GM18520 (cell line): ENCODE results near the gene RILP.
A peak's percentile ranks its signal among the peaks of the same experiment; 100 is the strongest.

Experiments used
- ATAC-seq: cut with Tn5 transposase; IDR thresholded peaks from one replicate; pipeline ENCODE4 v1.9.1; 2021; ENCODE audit not compliant: unreplicated experiment

Gene RILP

GRCh38 chr17:1648173-1648962, 1.3 kb downstream of the RILP start:
- peak; percentile 19 for ATAC-seq

GRCh38 chr17:1647802-1648171, 1.9 kb downstream of the RILP start:
- ATAC-seq: no peak

- no peak for ATAC-seq
Observed at GRCh38 chr17:1646199-1646875, 3.3 kb downstream of the RILP start.

- no peak for ATAC-seq
Observed at GRCh38 chr17:1645207-1646171, 4.2 kb downstream of the RILP start, which contains the start of gene SCARF1. TSS of gene SCARF1 (minus strand) at chr17:1645732. CDS start at chr17:1645697, 35 bp downstream.

GRCh38 chr17:1644493-1645206, 5.0 kb downstream of the RILP start:
- no peak for ATAC-seq

- ATAC-seq: no peak
Observed at GRCh38 chr17:1643999-1644492, 5.6 kb downstream of the RILP start.

- ATAC-seq: no peak
Observed at GRCh38 chr17:1643293-1643998, 6.2 kb downstream of the RILP start.

- ATAC-seq: no peak
Observed at GRCh38 chr17:1641065-1641403, 8.6 kb downstream of the RILP start.

GRCh38 chr17:1640329-1641064, 9.2 kb downstream of the RILP start:
- ATAC-seq: no peak

GRCh38 chr17:1639549-1640180, 10.0 kb downstream of the RILP start:
- ATAC-seq: no peak

GRCh38 chr17:1638624-1639300, 10.9 kb downstream of the RILP start:
- ATAC-seq: no peak

GRCh38 chr17:1638171-1638590, 11.5 kb downstream of the RILP start:
- no peak for ATAC-seq

- ATAC-seq: no peak
Observed at GRCh38 chr17:1636732-1637285, 12.9 kb downstream of the RILP start.

GRCh38 chr17:1635675-1636465, 13.8 kb downstream of the RILP start:
- no peak for ATAC-seq

GRCh38 chr17:1634841-1635650, 14.6 kb downstream of the RILP start:
- no peak for ATAC-seq

GRCh38 chr17:1630662-1631061, 19.0 kb downstream of the RILP start:
- ATAC-seq: no peak
